Endothelial cell (in vitro differentiated cells): ENCODE results near the gene HABP4. TPM values are rescaled to one million over a fixed set of nuclear protein-coding genes. Genes with fewer than 3 reads are reported as not detected.
"Not testable (repeated sequence)": the region's sequence is repeated elsewhere in the genome, so short reads cannot be mapped to it uniquely, and the experiment has no call there.

ENCODE experiments used
- DNase-seq: peaks from one replicate; pipeline ENCODE4 v3.0.0; 2021; ENCODE audit warnings: low spot score
- H3K27ac Mint-ChIP-seq: one replicate; pipeline ENCODE4 v1.8.0; 2021; ENCODE audit warnings: mixed read lengths, inconsistent platforms; ENCODE audit not compliant: unreplicated experiment
- H3K27me3 Mint-ChIP-seq: one replicate; pipeline ENCODE4 v1.8.0; 2021; ENCODE audit warnings: mild to moderate bottlenecking, moderate library complexity, mixed read lengths, inconsistent platforms; ENCODE audit not compliant: unreplicated experiment
- H3K36me3 Mint-ChIP-seq: one replicate; pipeline ENCODE4 v1.8.0; 2021; ENCODE audit warnings: mild to moderate bottlenecking, low read depth, mixed read lengths, inconsistent platforms; ENCODE audit not compliant: unreplicated experiment
- H3K4me1 Mint-ChIP-seq: one replicate; pipeline ENCODE4 v1.8.0; 2021; ENCODE audit warnings: mild to moderate bottlenecking, mixed read lengths, inconsistent platforms; ENCODE audit not compliant: unreplicated experiment
- H3K4me3 Mint-ChIP-seq: one replicate; pipeline ENCODE4 v1.8.0; 2021; ENCODE audit warnings: mild to moderate bottlenecking, mixed read lengths, inconsistent platforms; ENCODE audit not compliant: unreplicated experiment
- H3K9me3 Mint-ChIP-seq: one replicate; pipeline ENCODE4 v1.8.0; 2021; ENCODE audit warnings: mixed read lengths, inconsistent platforms; ENCODE audit not compliant: unreplicated experiment
- CTCF ChIP-seq: fragments of 200-600 bp; sonication (generic); IDR thresholded peaks from one replicate; pipeline ENCODE4 v1.5.0; 2021; ENCODE audit warnings: antibody characterized with exemption; ENCODE audit not compliant: unreplicated experiment
- total RNA-seq: library from RNA; stranded (reverse); fragmentation: NEBNext Ultra II Directional; extraction: Animal tissue kit (Norgen Biotek cat#: 25700); gene quantifications from one replicate; pipeline ENCODE4 v1.2.1, GENCODE V29; 2021; ENCODE audit not compliant: unreplicated experiment

The HABP4 gene
- total RNA-seq, 1 donor from 2014 or later = 7.5 TPM

- Mint-ChIP-seq H3K4me3 (no peak overlapping the region), H3K27ac (no peak overlapping the region), H3K4me1 (no peaks in the 10 kb centered on the region), H3K36me3 (no peaks in the 10 kb centered on the region), H3K27me3 (no peaks in the 10 kb centered on the region), H3K9me3 (no peaks in the 10 kb centered on the region)
- no peak for DNase-seq
- TF ChIP-seq CTCF = no peak
Measured at GRCh38 chr9:96500696-96501632, 51.0 kb downstream of the HABP4 start.

- no peaks in the 10 kb centered on the region for H3K36me3 Mint-ChIP-seq
- no peak for TF ChIP-seq CTCF
- no peaks in the 10 kb centered on the region for H3K4me1 Mint-ChIP-seq
- H3K27me3 Mint-ChIP-seq = no peaks in the 10 kb centered on the region
- H3K4me3 Mint-ChIP-seq = no peak overlapping the region
- H3K27ac Mint-ChIP-seq = no peak overlapping the region
- H3K9me3 Mint-ChIP-seq = no peaks in the 10 kb centered on the region
- no peak for DNase-seq
Measured at GRCh38 chr9:96501633-96502538, 51.9 kb downstream of the HABP4 start.

DNA sequence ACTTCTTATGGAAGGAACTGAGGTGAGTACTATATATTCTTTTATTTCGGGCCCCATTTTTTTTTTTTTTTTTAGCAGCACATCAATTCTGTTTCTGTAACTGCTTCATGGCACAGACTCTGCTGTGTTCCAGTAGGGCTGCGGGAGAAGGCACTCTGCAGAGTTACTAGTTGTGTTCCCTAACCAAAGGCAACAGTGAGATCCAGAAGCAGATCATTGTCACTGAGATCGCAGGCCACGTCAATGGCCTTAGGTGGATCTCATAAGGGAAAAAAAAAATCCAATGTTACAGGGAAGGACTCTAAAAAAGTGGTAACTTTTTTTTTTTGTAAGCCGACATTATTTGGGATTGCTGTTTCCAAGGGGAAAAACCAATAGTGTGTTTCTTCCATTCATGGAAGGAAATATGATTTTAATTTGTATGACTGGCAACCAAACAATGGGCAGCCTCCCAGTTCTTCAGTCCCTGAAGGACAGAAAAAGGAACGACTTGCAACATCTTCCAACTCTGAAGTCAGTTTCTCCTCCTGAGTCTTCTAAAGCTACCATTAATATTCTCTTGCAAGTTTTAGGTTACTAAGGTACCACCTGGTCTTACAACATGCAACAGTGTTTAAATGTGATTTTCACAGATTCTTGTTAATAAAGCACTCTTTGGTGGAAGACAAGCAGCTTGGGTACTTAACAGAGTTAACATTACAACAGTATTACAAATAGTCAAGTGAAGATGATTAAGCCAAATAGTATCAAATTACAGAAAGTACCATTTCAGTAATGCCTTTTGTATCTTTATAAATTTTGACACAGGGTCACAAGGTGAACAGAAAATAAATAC is 52.8 kb downstream of the HABP4 start:
- TF ChIP-seq CTCF = no peak
- DNase-seq = no peak
- H3K4me3 Mint-ChIP-seq = no peak overlapping the region
- no peaks in the 10 kb centered on the region for H3K4me1 Mint-ChIP-seq
- H3K36me3 Mint-ChIP-seq = no peaks in the 10 kb centered on the region
- no peak overlapping the region for H3K27ac Mint-ChIP-seq
- H3K9me3 Mint-ChIP-seq = no peaks in the 10 kb centered on the region
- H3K27me3 Mint-ChIP-seq = no peaks in the 10 kb centered on the region

DNA sequence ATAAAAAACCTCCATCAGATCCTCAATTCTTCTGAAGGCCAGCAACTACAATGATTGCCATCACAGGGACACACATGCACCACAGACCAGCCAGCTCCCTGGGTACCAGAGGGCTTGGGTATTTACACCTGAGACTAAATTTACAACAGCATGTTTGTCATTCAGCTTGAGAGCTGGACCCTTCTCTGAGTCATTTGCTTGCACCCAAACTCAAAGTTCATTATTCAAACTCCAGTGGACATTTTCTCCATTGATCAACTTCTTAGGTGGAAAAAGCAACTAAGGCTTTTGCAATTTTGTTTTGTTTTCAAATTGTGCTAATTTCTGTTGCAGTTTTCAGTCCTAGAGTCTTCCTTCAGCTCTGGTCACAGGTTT is 53.4 kb downstream of the HABP4 start:
- H3K9me3 Mint-ChIP-seq = not testable (repeated sequence)

DNA sequence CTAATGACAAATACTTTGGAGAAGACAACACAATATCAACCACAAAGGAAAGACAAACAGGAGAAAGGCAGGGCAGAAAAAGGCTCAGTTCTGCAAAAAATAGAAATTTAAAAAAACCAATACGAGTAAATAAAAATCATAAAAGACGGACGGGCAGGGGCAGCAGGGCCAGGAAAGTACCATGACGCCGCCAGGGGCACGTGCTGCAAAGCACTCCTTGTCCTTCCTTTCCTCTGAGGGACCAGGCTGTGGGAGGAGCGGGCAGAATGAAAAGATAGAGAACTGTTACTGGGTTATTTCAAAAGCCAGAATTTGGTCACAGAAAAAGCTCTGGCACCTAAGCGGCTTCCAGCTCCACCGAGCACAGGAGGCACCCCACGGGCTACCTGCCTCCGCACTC is 53.9 kb downstream of the HABP4 start:
- H3K36me3 Mint-ChIP-seq = no peaks in the 10 kb centered on the region
- no peaks in the 10 kb centered on the region for H3K4me1 Mint-ChIP-seq
- DNase-seq = no peak
- no peaks in the 10 kb centered on the region for H3K27me3 Mint-ChIP-seq
- TF ChIP-seq CTCF = no peak
- no peak overlapping the region for H3K27ac Mint-ChIP-seq
- H3K9me3 Mint-ChIP-seq = no peaks in the 10 kb centered on the region
- no peak overlapping the region for H3K4me3 Mint-ChIP-seq

More for the DNA sequence above, 53.4 kb downstream of the HABP4 start:
- not testable (repeated sequence) for DNase-seq, H3K4me1 Mint-ChIP-seq, H3K27me3 Mint-ChIP-seq, H3K36me3 Mint-ChIP-seq, H3K27ac Mint-ChIP-seq, H3K4me3 Mint-ChIP-seq
